Astrocyte of the spinal cord (primary cell): ENCODE measurements around the gene NFATC3.

Experiments used
- DNase-seq: peaks from one replicate; pipeline ENCODE4 v3.0.0; 2011; ENCODE audit warnings: low read depth, low spot score
- H3K4me3 ChIP-seq: 2 replicates; pipeline ENCODE4 v1.5.1; 2011; ENCODE audit warnings: low read depth, mild to moderate bottlenecking, low read length, moderate library complexity
- CTCF ChIP-seq: IDR thresholded peaks from 2 replicates; pipeline ENCODE4 v1.5.1; 2012; ENCODE audit warnings: low read depth, mild to moderate bottlenecking, low read length, inconsistent platforms
- in situ Hi-C: cut with HindIII; loops from 2 replicates; pipeline ENCODE4 v1.10.0; 2017; ENCODE audit warnings: low sequenced_read_pairs

Gene NFATC3

GRCh38 chr16:68197250-68197649 lies 112.1 kb downstream of the NFATC3 start:
- TF ChIP-seq CTCF: no peak
- in situ Hi-C loops: no loop called here
- H3K4me3 ChIP-seq: no peak overlapping the region
- DNase-seq: peak; percentile 17

DNA sequence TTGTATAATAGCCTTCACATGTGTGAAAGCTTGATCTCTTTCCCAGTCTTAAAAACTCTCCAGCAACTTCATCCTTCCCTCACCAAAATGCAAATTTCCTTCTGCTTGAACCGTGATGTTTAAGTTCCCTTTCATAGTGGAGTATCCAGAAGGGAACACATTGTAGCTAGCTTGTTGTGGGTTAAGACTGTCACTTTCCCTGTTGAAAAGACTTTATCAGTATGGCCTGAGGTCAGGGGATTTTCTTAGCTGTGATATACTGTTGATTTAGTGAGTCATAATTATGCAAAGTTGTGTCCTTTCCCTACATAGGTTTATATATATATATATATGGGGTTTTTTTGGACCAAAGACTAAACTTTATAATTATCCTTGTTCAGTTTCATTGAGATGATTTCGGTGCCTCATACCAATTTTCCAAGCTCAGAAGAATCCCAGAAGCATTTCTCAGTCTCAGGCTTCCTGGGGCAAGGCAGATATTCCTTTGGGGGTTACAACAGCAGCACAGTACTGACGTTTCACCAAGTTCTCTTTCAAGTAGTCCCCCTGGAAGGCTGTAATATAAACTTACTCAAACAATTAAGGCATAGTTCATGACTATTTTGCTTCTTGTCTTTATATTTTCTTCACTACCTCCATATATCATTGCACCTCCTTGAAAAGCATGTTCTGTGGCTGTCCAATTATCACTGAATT lies 115.1 kb downstream of the NFATC3 start:
- no peak for TF ChIP-seq CTCF
- DNase-seq: peak; percentile 26
- in situ Hi-C loops: no loop called here
- H3K4me3 ChIP-seq: no peak overlapping the region

GRCh38 chr16:68202091-68202519 lies 116.9 kb downstream of the NFATC3 start:
- peak; percentile 19 for DNase-seq
- no peak overlapping the region for H3K4me3 ChIP-seq
- in situ Hi-C loops: no loop called here
- TF ChIP-seq CTCF: no peak

DNA sequence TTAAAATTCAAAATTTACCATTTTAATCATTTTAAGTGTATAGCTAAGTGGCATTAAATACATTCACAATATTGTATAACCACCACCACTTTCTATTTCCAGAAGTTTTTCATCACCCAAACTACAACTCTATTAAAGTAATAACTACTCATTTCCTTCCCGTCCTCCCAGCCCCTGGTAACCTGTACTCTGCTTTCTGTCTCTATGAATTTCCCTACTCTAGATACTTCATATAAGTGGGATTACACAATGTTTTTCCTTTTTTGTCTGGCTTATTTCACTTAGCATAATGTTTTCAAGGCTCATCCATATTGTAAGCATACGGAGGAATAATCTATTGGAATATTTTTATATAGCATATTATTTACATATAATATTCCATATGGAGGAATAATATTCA lies 121.1 kb downstream of the NFATC3 start:
- no peak for TF ChIP-seq CTCF
- H3K4me3 ChIP-seq: no peak overlapping the region
- no peak for DNase-seq
- in situ Hi-C loops: no loop called here

- no peak for DNase-seq
- no peak for TF ChIP-seq CTCF
- in situ Hi-C loops: no loop called here
- no peak overlapping the region for H3K4me3 ChIP-seq
These were observed 129.6 kb downstream of the NFATC3 start for GRCh38 chr16:68214726-68215125.

- TF ChIP-seq CTCF: no peak
- H3K4me3 ChIP-seq: no peak overlapping the region
- DNase-seq: no peak
- in situ Hi-C loops: no loop called here
These were observed 130.1 kb downstream of the NFATC3 start for GRCh38 chr16:68215302-68215701.

DNA sequence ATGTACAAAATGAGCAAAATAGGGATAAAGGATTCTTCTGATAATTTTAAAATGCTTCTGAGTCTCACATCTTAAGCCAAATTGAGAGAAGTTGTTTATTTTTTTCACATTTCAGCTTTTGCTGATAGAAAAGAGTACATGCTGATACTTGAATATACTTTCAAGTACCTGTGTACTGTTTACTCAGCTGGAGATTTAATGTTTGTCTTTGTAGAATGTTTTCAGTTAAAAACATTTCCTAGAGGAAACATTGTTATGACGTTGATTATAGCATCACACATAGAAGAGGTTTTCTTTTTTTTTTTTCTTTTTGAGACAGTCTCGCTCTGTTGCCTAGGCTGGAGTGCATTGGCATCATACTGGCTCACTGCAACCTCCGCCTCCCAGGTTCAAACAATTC lies 131.1 kb downstream of the NFATC3 start:
- H3K4me3 ChIP-seq: no peak overlapping the region
- DNase-seq: no peak
- no peak for TF ChIP-seq CTCF
- in situ Hi-C loops: no loop called here
